Parathyroid adenoma (tissue), 2 donors: ENCODE results near the gene STK32C.

Experiments
- H2AFZ ChIP-seq: fragments of 300-600 bp; sonication (generic); one replicate; pipeline ENCODE4 v1.7.0; 2017; ENCODE audit warnings: antibody characterized with exemption, mild to moderate bottlenecking
- H3K27ac ChIP-seq: fragments of 300-600 bp; sonication (generic); one replicate; pipeline ENCODE4 v1.7.0; 2017
- H3K27me3 ChIP-seq: fragments of 300-600 bp; sonication (generic); one replicate; pipeline ENCODE4 v1.7.0; 2017; ENCODE audit warnings: low read length; ENCODE audit not compliant: control insufficient read depth, insufficient read depth
- H3K36me3 ChIP-seq: fragments of 300-600 bp; sonication (generic); one replicate; pipeline ENCODE4 v1.7.0; 2017; ENCODE audit warnings: low read length; ENCODE audit not compliant: control insufficient read depth, insufficient read depth
- H3K4me1 ChIP-seq: fragments of 300-600 bp; sonication (generic); one replicate; pipeline ENCODE4 v1.7.0; 2017; ENCODE audit warnings: control low read depth
- H3K4me2 ChIP-seq: fragments of 300-600 bp; sonication (generic); one replicate; pipeline ENCODE4 v1.7.0; 2017; ENCODE audit warnings: low read length
- H3K4me3 ChIP-seq: fragments of 300-600 bp; sonication (generic); one replicate; pipeline ENCODE4 v1.7.0; 2017; ENCODE audit warnings: low read depth, low read length
- H3K79me2 ChIP-seq: fragments of 300-600 bp; sonication (generic); one replicate; pipeline ENCODE4 v1.7.0; 2017; ENCODE audit warnings: control low read depth
- H3K9ac ChIP-seq: fragments of 300-600 bp; sonication (generic); one replicate; pipeline ENCODE4 v1.7.0; 2017; ENCODE audit warnings: mild to moderate bottlenecking
- H3K9me3 ChIP-seq: fragments of 300-600 bp; sonication (generic); one replicate; pipeline ENCODE4 v1.7.0; 2017; ENCODE audit warnings: low read length; ENCODE audit not compliant: control insufficient read depth
- CTCF ChIP-seq: fragments of 300-600 bp; sonication (generic); IDR thresholded peaks from one replicate; pipeline ENCODE4 v1.7.0; 2017; ENCODE audit warnings: antibody characterized with exemption, mild to moderate bottlenecking
- donor health status: primary hyperparathyroidism.

STK32C gene

DNA sequence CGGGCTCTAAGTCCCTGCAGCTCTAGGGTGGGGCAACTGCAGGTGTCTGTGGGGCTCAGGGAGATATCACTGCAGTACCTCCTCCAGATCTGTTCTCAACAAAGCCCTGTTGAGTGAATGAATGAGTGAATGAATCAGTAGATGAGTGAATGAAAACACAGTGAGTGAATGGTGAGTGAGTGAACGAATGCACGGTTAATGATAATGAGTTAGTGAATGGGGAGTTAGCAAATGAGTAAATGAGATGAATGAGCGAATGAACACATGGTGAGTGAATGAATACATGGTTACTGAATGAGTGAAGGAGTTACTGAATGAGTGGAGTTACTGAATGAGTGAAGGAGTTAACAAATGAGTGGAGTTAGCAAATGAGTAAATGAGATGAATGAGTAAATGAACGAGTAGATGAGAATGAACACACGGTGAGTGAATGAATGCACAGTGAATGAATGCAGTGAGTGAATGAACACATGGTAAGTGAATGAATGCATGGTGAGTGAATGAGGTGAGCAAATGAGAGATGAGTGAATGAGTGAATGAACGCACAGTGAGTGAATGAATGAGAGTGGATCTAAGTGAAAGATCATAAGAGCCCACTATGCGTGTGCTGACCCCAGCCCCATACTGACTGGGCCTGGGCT lies 34.3 kb downstream of the STK32C start:
- Histone ChIP-seq H2AFZ (no peak overlapping the region), H3K27me3 (no peaks in the 10 kb centered on the region), H3K4me3 (no peak overlapping the region), H3K27ac (no peak overlapping the region), H3K79me2 (peaks cover 2% of the 10 kb centered on the region), H3K4me2 (no peak overlapping the region), H3K36me3 (no peaks in the 10 kb centered on the region), H3K4me1 (no peaks in the 10 kb centered on the region), H3K9ac (no peak overlapping the region), H3K9me3 (no peaks in the 10 kb centered on the region)
- no peak for TF ChIP-seq CTCF

DNA sequence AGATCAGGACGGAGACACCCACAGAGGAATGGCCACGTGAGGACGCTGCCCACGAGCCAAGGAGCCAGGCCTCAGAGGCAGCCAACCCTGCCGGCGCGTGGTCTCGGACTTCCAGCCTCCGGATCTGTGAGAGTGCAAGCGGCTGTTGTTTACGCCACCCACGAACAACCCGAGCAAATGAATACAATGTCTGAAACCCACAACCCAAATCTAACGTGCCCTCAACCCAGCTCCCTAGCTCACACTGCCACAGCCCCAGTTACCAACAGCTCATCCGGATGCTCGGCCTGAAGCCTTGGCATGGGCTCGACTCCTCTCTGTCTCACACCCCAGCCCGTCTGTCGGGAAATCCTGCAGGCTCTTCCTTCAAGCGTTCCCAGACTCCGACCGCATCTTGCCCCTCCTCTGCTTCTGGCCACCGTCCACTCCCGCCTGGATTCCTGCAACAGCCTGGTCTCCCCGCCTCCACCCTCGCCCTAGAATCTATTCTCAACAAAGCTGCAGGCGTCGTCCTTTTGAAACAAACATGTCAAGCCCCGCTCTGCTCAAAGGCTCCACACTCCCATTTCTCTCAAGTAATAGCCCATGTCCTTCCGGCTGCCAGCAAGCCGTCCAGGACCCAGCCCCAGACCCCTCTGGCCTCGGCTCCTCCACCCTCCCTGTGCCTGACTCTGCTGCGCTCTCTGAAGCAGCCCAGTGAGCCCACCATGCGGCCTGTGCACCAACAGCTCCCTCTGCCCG lies 35.3 kb downstream of the STK32C start:
- H3K9ac ChIP-seq = no peak overlapping the region
- H3K4me2 ChIP-seq = no peak overlapping the region
- no peak for TF ChIP-seq CTCF
- no peak overlapping the region for H3K27ac ChIP-seq
- H3K36me3 ChIP-seq = no peaks in the 10 kb centered on the region
- H3K79me2 ChIP-seq = peaks cover 2% of the 10 kb centered on the region
- H3K27me3 ChIP-seq = no peaks in the 10 kb centered on the region
- no peak overlapping the region for H2AFZ ChIP-seq
- H3K9me3 ChIP-seq = no peaks in the 10 kb centered on the region
- no peaks in the 10 kb centered on the region for H3K4me1 ChIP-seq
- H3K4me3 ChIP-seq = no peak overlapping the region

DNA sequence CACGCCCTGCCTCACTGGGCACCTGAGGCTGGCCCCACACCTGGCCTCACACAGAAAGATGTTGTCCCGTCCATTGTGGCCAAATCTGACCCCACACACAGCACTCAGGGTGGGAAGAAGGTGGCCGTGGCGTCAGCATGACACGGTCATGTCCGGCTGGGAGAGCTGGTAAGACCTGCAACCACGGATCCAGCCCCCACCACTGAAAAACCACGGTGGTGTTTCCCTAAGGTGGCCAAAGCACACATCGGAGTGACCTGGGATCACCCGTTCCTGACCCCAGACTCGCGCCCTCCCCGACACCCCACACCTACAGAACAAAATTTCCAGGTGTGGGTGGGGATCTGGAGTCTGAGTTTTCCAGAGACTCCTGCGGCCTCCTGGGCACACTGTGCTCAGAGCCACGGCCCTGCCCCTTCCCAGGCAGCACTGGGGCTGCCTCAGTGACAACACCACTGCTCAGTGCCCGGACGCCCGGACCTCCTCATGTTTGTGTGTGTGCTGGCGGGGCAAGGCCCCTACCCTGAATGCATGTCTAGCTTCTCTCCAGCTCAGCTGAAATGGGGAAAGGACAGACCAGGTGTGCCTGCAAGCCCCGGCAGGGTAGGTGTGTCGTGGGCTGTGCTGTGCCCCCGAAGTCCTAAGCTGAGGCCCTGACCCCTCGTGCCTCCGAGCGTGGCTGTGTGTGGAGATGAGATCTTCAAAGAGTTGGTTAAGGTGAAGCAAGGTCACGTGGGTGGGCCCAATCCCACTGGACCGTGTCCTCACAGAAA lies 36.1 kb downstream of the STK32C start:
- no peaks in the 10 kb centered on the region for H3K27me3 ChIP-seq
- H3K4me3 ChIP-seq = no peak overlapping the region
- no peak overlapping the region for H3K4me2 ChIP-seq
- H3K27ac ChIP-seq = no peak overlapping the region
- no peak overlapping the region for H2AFZ ChIP-seq
- H3K9ac ChIP-seq = no peak overlapping the region
- H3K79me2 ChIP-seq = peaks cover 2% of the 10 kb centered on the region
- no peaks in the 10 kb centered on the region for H3K36me3 ChIP-seq
- H3K4me1 ChIP-seq = no peaks in the 10 kb centered on the region
- H3K9me3 ChIP-seq = no peaks in the 10 kb centered on the region
- no peak for TF ChIP-seq CTCF

DNA sequence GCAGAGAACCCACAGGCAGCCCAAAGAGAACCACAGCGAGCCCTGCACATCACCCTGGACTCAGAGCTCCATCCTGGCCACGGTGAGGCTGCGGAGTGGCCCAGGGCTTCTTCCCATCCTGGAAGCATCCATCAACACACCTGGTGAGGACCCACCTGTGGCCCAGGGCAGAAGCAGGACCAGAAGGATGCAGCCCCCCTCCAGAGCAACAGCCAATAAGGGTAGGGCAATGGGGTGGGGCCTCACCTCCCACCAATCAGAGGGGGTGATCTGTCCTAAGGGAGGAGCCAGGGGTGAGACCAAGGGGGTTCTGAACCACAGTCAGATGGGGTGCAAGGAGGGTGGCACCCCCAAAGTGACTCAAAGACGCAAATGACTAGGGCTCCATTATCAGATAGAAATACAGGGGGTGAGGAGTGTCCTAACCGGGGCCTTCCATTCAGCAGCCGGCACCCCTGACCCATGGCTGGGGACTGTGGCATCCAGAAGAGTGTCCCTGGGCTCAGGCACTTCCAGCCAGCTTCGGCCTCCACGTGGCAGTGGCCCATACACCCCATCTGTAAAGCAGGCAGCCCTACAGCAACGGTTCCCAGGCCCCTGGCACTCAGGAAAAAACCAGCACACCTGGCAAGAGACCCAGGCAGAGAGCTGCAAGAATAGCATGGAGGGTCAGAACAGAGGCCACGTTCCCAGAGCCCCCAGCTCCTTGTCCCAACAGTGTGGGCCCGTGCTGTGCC lies 36.9 kb downstream of the STK32C start:
- no peaks in the 10 kb centered on the region for H3K27me3 ChIP-seq
- H3K79me2 ChIP-seq = peaks cover 2% of the 10 kb centered on the region
- no peaks in the 10 kb centered on the region for H3K4me1 ChIP-seq
- no peaks in the 10 kb centered on the region for H3K36me3 ChIP-seq
- no peak overlapping the region for H2AFZ ChIP-seq
- no peak for TF ChIP-seq CTCF
- H3K27ac ChIP-seq = no peak overlapping the region
- H3K9me3 ChIP-seq = no peaks in the 10 kb centered on the region
- H3K9ac ChIP-seq = no peak overlapping the region
- no peak overlapping the region for H3K4me3 ChIP-seq
- H3K4me2 ChIP-seq = no peak overlapping the region
